Stimulated activated naive B cell treated with anti-CD40 and anti-IgM and Interleukin-4, amounts not matched to agents 10 μg/mL and 1 μg/mL and 100 μg/mL, for 72 hours (primary cell): ENCODE data around the gene MAN1C1.
A peak's percentile ranks its signal among the peaks of the same experiment; 100 is the strongest.
"Not testable (repeated sequence)": the region's sequence is repeated elsewhere in the genome, so short reads cannot be mapped to it uniquely, and the experiment has no call there.

Experiments used
- ATAC-seq, 2 donors: fragments of 150-1000 bp; cut with Tn5 transposase; replicated peaks; 2 replicates each; pipeline ENCODE4 v1.10.0; 2021; ENCODE audit warnings: moderate library complexity in 1 of 2
- DNase-seq: peaks from one replicate; pipeline ENCODE4 v3.0.0; 2021
- H3K27ac Mint-ChIP-seq: one replicate; pipeline ENCODE4 v1.8.0; 2022; ENCODE audit warnings: mild to moderate bottlenecking, mixed read lengths
- H3K27me3 Mint-ChIP-seq, 2 donors: one replicate each; pipeline ENCODE4 v1.8.0; 2022; ENCODE audit warnings: mixed read lengths in 2 of 2
- H3K36me3 Mint-ChIP-seq, 2 donors: one replicate each; pipeline ENCODE4 v1.8.0; 2022; ENCODE audit warnings: mixed read lengths in 2 of 2, mild to moderate bottlenecking in 1 of 2
- H3K4me1 Mint-ChIP-seq, 2 donors: one replicate each; pipeline ENCODE4 v1.8.0; 2022; ENCODE audit warnings: mixed read lengths in 2 of 2, mild to moderate bottlenecking in 1 of 2
- H3K4me3 Mint-ChIP-seq, 2 donors: one replicate each; pipeline ENCODE4 v1.8.0; 2022; ENCODE audit warnings: mild to moderate bottlenecking in 2 of 2, mixed read lengths in 2 of 2, moderate library complexity in 1 of 2
- H3K9me3 Mint-ChIP-seq, 2 donors: one replicate each; pipeline ENCODE4 v1.8.0; 2022; ENCODE audit warnings: mixed read lengths in 2 of 2, mild to moderate bottlenecking in 1 of 2

The MAN1C1 gene

DNA sequence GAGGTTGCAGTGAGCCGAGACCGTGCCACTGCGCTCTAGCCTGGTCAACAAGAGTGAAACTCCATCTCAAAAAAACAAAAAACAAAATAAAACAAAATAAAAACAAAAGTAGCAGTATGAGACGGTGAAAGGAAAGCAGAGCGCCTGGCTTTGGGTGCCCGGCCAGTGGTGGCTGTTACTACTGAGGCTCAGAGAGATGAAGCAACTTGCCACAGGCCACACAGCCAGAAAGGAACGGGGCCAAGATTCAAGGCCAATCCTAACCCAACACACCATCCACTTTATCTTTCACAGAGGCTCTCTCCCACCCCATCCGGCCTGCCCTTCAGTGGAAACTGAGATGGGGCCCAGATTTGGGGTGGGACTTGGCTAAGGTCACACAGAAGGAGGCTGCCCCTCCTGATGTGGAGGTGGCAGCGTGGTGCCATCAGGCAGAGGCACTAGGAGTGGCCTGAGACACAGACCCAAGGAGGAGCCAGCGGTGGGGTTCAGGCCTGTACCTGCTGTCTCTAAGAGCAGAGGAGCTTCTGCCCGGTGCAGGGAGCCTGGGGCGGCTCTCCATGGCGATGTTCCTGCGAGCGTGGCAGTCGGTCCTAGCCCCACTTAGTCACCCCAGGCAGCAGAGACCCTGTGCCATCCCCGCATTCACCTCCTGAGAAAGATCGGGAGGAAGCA lies 40.0 kb upstream of the MAN1C1 start:
- no peak overlapping the region for H3K27ac Mint-ChIP-seq
- H3K9me3 Mint-ChIP-seq: no peaks in the 10 kb centered on the region

DNA sequence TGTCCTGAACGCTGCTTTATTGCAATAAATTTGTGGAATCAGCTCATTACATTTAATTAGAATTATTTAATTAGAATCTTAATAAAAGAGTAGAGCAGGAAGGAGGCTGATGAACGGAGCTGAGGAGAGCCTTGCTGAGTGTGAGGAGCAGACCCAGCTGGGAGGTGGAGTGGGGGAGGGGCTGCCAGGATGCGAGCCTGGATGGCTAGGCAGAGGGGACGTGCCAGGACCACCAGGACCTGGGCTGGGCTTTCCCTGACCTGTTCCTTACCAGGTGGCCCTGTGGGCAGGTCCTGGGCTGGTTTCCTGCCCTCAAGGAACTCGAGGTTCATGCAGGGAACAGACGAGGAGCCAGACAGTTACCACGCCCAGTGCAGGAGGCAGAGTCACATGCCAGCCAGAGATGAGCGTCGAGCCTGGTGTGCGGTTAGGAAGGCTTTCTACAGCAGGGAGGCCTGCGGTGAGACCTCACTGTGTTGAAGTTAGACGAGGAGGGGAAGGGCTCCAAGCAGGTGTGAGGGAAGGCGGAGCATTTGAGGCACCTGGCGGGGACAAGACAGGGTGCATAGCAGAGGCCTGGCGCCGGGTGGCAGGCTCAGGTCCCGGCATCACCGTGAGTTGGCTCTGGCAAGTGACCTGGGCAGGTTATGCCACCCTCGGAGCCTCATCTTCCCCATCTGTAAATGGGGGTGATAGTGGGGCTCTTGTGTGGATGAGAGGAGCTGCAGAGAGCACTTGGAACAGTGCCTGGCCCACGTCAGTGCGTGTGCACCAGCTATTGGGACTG lies 39.3 kb upstream of the MAN1C1 start:
- H3K4me1 Mint-ChIP-seq: peaks cover 5 to 7% of the 10 kb centered on the region in 2 donors
- H3K27ac Mint-ChIP-seq: no peak overlapping the region
- DNase-seq (no peak), ATAC-seq (no peak)
- peaks cover 10 to 12% of the 10 kb centered on the region in 2 donors for H3K27me3 Mint-ChIP-seq
- no peaks in the 10 kb centered on the region for H3K9me3 Mint-ChIP-seq
- H3K36me3 Mint-ChIP-seq: no peaks in the 10 kb centered on the region
- H3K4me3 Mint-ChIP-seq: no peak overlapping the region

More for the DNA sequence above, 40.0 kb upstream of the MAN1C1 start:
- Mint-ChIP-seq H3K27me3 (peaks cover 11 to 18% of the 10 kb centered on the region in 2 donors), H3K4me3 (no peak overlapping the region), H3K36me3 (no peaks in the 10 kb centered on the region), H3K4me1 (peaks cover 5 to 7% of the 10 kb centered on the region in 2 donors)
- DNase-seq (no peak), ATAC-seq (no peak)

DNA sequence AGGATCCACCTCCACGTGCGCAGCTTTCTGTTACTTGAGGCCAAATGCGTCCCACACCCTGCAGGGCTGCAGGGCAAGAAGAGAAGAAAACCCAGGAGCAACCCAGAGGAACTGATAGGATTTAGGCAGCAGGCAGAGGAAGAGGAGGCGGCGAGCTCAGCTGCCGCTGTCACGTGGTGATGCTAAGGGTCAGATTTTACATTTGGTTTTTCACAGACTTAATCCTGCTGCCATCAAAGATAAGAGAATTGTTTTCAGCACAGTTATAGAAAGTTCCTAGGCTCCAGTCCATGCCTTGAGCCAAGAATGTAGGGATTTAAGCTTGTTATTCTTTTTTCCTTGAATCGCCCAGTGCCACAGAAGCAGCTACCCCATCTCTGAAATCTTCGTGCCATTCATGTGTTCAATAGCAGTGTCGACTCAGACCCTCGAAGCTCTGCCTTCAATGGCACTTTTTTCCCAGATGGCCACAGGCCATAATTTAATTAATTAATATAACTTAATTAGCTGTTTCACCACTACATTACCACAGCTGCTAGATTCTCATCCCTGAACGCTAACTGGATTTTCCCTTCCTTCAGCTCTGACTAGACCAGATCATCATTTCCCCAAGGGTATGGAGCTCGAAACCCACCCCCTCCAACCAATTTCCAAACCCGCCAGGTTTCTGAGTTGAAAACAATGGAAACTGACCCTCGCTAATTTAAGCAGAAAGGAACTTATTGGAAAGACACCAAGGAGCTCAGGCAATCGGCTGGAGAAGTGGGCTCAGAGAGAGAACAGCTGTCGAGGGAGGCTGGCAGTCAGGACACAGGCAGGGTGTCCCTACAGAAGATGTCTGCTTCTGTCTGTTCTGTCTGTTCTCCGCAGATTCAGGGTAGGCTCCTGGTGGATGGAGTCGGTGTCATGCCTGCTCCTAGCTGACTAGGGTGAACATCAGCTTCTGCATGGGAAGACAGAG lies 37.0 kb upstream of the MAN1C1 start:
- no peaks in the 10 kb centered on the region for H3K36me3 Mint-ChIP-seq
- no peaks in the 10 kb centered on the region for H3K9me3 Mint-ChIP-seq
- no peak overlapping the region for H3K27ac Mint-ChIP-seq
- peaks cover 7 to 14% of the 10 kb centered on the region in 2 donors for H3K4me1 Mint-ChIP-seq
- no peaks in the 10 kb centered on the region for H3K27me3 Mint-ChIP-seq
- DNase-seq (no peak), ATAC-seq (no peak)
- no peak overlapping the region for H3K4me3 Mint-ChIP-seq

DNA sequence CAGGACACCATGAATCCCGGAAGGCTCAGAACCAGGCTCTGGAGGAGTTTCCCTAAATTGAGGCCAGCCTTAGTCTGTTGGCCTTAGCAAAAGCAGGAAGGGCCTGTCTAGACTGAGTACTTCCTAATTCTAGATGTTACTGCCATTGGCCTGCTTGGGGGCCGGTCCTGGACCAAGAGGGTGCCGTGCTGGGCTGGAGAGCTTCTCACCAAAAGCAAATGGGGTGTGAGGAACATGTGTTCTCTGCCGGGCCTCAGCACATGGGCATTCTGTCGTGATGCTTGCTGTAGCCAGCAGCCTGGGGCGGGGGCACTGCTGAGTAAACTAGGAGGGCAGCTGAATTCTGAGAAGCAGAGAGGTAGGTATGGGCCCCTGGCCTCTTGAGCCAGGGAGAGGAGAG lies 35.7 kb upstream of the MAN1C1 start:
- peaks cover 16 to 28% of the 10 kb centered on the region in 2 donors for H3K4me1 Mint-ChIP-seq
- ATAC-seq: peak; percentile 22 to 24
- H3K27ac Mint-ChIP-seq: no peak overlapping the region
- no peak for DNase-seq
- H3K36me3 Mint-ChIP-seq: no peaks in the 10 kb centered on the region
- no peak overlapping the region for H3K4me3 Mint-ChIP-seq
- no peaks in the 10 kb centered on the region for H3K9me3 Mint-ChIP-seq
- no peaks in the 10 kb centered on the region for H3K27me3 Mint-ChIP-seq

DNA sequence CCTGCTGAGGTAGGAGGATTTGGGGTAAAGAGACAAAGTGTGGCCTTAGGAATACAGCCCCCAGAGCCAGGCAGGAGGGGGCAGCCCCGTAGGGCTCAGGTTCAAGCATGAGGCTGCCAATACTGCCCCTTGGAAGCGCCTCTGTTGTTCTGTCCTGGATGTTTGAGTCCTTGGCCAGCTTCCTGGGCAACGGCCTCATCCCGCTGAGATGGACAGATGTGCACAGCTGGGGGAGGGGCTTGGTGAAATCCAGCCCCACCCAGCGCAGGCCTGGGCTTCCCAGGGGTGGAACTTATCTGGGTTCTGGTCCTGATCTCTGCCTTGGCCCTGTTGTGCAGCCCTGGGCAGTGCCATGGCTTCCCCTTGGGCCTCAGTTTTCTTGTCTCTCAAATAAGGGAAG lies 34.8 kb upstream of the MAN1C1 start:
- DNase-seq (no peak), ATAC-seq (no peak)
- Mint-ChIP-seq H3K9me3 (no peaks in the 10 kb centered on the region), H3K4me1 (peaks cover 20 to 33% of the 10 kb centered on the region in 2 donors), H3K27ac (no peak overlapping the region), H3K36me3 (no peaks in the 10 kb centered on the region), H3K27me3 (no peaks in the 10 kb centered on the region), H3K4me3 (no peak overlapping the region)

DNA sequence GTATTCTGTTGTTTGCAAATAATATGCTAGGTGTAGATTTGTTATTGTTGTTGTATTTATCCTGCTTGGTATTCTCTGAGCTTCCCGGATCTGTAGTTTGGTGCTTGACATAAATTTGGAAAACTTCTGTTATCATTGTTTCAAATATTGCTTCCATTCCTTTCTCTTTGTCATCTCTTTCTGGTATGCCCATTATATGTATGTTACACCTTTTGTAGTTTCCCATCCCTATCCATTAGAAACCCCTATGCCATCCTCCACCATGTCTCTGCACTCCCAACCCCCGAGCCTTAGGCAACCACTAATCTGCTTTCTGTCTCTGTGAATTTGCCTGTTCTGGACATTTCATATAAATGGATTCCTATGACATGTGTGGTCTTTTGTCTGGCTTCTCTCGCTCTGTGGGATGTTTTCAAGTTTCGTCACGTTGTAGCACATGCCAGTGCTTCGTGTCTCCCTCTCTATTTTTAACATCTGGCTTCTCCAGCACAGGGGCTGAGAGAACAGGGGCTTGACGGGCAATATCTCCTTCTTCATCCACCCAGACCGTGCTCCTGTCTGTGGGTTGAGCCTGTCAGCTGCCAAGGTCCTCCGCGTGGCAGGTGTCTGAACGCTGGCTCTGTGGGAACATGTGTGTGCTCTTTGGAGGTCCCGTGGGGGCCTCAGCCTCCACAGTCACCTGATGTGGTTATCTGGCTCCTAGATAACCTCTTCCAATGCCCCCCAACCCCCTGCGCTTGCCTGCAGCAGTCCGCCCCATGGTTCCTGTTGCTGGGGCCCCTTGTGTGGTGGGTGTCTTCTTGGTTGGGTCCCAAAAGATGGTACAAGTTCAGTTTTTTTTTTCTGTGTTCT lies 32.8 kb upstream of the MAN1C1 start:
- Mint-ChIP-seq H3K36me3 (no peaks in the 10 kb centered on the region), H3K9me3 (no peaks in the 10 kb centered on the region), H3K27ac (no peak overlapping the region), H3K4me3 (no peak overlapping the region), H3K27me3 (peaks cover 0 to under 1% of the 10 kb centered on the region in 2 donors), H3K4me1 (peaks cover 20 to 33% of the 10 kb centered on the region in 2 donors)
- no peak for ATAC-seq
- no peak for DNase-seq

DNA sequence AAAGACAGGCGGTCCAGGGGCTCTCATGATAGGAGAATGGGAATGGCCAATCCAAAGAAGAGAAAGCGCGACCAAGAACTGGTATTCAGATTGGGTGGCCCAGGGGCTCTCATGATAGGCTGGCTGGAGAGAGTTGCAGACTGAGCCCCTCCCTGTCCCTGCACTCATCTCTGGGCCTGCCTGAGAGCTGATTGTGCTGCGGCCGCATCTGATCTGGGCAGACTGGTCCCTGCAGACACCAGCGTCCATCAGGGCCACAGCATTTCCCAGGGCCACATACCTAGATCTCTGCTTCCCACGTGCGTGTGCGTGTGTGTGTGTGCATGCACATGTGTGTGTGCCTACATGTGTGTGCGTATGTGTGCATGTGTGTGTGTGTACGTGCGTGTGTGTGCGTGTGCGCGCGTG lies 30.4 kb upstream of the MAN1C1 start:
- peaks cover 16 to 28% of the 10 kb centered on the region in 2 donors for H3K4me1 Mint-ChIP-seq
- H3K9me3 Mint-ChIP-seq: no peaks in the 10 kb centered on the region
- H3K27me3 Mint-ChIP-seq: peaks cover 0 to 6% of the 10 kb centered on the region in 2 donors

DNA sequence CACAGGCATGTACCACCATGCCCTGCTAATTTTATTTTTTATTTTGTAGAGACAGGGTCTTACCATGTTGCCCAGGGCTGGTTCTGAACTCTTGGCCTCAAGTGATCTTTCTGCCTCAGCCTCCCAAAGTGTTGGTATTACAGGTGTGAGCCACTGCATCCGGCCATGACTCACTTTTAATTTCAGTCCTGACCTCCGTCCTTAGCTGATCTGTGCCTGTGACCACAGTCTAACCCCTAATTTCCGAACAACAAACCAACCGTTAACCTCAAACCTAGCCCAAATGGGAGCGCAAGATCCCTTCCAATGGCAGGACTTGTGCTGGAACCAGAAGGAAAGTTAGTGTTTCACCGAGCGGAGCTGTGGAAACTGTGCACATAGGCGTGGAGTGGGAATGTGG lies 29.3 kb upstream of the MAN1C1 start:
- H3K36me3 Mint-ChIP-seq: no peaks in the 10 kb centered on the region
- DNase-seq: no peak
- no peak overlapping the region for H3K4me3 Mint-ChIP-seq
- peaks cover 16 to 28% of the 10 kb centered on the region in 2 donors for H3K4me1 Mint-ChIP-seq
- no peak for ATAC-seq
- peaks cover 0 to 6% of the 10 kb centered on the region in 2 donors for H3K27me3 Mint-ChIP-seq
- H3K9me3 Mint-ChIP-seq: no peaks in the 10 kb centered on the region
- H3K27ac Mint-ChIP-seq: no peak overlapping the region

More for the DNA sequence above, 30.4 kb upstream of the MAN1C1 start:
- no peak overlapping the region for H3K27ac Mint-ChIP-seq
- no peak for ATAC-seq
- no peak for DNase-seq
- no peaks in the 10 kb centered on the region for H3K36me3 Mint-ChIP-seq
- no peak overlapping the region for H3K4me3 Mint-ChIP-seq

DNA sequence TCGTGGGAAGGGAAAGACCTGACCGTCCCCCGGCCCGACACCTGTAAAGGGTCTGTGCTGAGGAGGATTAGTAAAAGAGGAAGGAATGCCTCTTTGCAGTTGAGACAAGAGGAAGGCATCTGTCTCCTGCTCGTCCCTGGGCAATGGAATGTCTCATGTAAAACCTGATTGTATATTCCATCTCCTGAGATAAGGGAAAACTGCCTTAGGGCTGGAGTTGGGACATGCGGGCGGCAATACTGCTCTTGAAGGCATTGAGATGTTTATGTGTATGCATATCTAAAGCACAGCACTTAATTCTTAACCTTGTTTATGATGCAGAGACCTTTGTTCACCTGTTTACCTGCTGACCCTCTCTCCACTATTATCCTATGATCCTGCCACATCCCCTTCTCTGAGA lies 28.4 kb upstream of the MAN1C1 start:
- ATAC-seq: not testable (repeated sequence)

DNA sequence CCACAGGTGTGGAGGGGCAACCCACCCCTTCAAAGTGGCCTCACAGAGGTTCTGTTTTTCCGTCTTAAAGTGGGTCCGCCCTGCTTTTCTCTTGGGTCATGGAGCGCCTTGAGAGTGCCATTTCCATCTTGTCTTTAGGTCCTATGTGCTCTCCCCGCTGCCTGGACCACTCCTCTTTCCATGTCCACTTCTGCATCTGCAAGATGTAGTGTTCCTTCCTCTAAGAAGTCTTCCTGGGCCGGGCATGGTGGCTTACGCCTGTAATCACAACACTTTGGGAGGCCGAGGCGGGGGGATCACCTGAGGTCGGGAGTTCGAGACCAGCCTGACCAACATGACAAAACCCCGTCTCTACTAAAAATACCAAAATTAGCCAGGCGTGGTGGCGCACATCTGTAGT lies 27.8 kb upstream of the MAN1C1 start:
- not testable (repeated sequence) for H3K4me3 Mint-ChIP-seq, H3K27ac Mint-ChIP-seq, DNase-seq, H3K9me3 Mint-ChIP-seq, ATAC-seq, H3K27me3 Mint-ChIP-seq, H3K36me3 Mint-ChIP-seq
- peaks cover 16 to 27% of the 10 kb centered on the region in 2 donors for H3K4me1 Mint-ChIP-seq

More for the DNA sequence above, 28.4 kb upstream of the MAN1C1 start:
- not testable (repeated sequence) for H3K9me3 Mint-ChIP-seq, H3K27me3 Mint-ChIP-seq, H3K27ac Mint-ChIP-seq, H3K36me3 Mint-ChIP-seq, DNase-seq, H3K4me3 Mint-ChIP-seq
- peaks cover 16 to 28% of the 10 kb centered on the region in 2 donors for H3K4me1 Mint-ChIP-seq

DNA sequence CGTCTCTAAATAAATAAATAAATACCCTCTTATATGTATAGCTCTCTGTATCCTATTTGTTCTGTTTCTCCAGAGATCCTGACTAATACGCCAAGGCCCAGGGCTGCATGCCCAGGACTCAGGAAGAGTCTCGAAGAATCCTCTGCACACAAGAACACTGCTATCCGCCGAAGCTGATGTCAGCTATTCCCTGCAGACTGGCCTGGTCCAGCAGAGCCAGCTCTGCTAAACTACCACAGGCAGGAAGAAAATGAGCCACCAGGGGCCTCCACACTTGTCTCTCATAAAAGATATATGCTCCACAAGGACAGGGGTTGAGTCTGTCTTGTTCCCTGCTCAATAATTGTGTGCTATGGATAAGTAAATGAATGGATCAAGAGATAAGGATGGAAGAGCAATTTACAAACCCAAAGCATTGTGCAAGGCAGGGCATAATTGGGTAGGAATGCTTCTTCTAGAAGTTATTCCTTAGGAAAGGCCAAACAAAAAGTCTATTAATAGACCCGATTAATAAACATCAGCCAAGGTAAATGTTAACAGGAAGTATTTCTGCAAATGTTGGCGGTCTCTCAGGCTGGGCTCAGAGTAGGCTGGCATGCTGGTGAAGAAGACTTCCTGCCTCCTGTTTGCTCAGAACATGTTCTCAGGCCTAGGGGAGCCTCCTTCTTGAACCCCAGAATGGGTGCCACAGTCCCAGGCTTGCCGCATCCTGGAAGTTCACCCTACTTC lies 26.3 kb upstream of the MAN1C1 start:
- Mint-ChIP-seq H3K27me3 (peaks cover 8 to 12% of the 10 kb centered on the region in 2 donors), H3K4me3 (no peak overlapping the region), H3K9me3 (peaks cover 0 to 2% of the 10 kb centered on the region in 2 donors), H3K27ac (no peak overlapping the region), H3K4me1 (peaks cover 8 to 12% of the 10 kb centered on the region in 2 donors), H3K36me3 (no peaks in the 10 kb centered on the region)
- ATAC-seq (no peak), DNase-seq (no peak)

DNA sequence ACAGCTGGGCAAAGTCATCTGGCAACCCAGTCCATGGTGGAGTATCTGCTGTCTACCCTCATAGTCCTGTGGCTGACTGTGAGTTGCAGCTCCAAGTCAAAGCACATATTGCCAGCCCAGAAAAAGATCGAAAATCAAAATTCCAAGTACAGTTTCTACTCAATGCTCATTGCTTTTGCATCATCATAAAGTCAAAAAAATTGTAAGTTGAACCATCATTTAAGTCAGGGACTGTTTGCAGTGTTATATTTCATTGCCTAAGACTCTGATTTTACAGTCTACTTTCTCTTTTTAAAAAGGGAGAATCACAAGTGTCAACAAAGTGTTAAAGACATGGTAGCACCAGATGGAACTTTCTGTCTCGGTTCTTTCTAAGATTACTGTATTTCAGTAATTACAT lies 22.7 kb upstream of the MAN1C1 start:
- Mint-ChIP-seq H3K27ac (no peak overlapping the region), H3K4me3 (no peak overlapping the region), H3K4me1 (peaks cover 0 to under 1% of the 10 kb centered on the region in 2 donors), H3K36me3 (peaks cover under 1 to 2% of the 10 kb centered on the region in 2 donors), H3K27me3 (peaks cover 18 to 25% of the 10 kb centered on the region in 2 donors), H3K9me3 (peaks cover under 1 to 4% of the 10 kb centered on the region in 2 donors)
- no peak for DNase-seq
- ATAC-seq: no peak

DNA sequence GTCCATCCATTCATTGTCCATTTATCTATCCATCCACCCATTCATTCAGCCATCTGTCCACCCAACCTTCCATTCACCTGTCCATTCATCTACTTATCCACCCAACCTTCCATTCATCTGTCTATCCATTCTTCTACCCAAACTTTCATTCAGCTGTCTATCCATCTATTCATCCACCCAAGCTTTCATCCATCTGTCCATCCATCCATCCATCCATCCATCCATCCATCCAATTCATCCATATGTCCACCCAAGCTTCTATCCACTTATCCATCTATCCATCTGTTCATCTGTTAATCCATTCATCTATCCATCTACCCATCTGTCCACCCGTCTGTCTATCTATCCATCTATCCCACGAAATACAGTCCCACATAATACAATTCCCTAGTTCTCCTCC lies 21.6 kb upstream of the MAN1C1 start:
- no peak for ATAC-seq

More for the DNA sequence above, 21.6 kb upstream of the MAN1C1 start:
- no peak for DNase-seq
- Mint-ChIP-seq H3K27me3 (peaks cover 25 to 28% of the 10 kb centered on the region in 2 donors), H3K27ac (no peak overlapping the region), H3K36me3 (peaks cover 4 to 5% of the 10 kb centered on the region in 2 donors), H3K4me1 (peaks cover 4 to 12% of the 10 kb centered on the region in 2 donors), H3K9me3 (peaks cover 4 to 7% of the 10 kb centered on the region in 2 donors), H3K4me3 (no peak overlapping the region)
